Heart right ventricle (tissue), 16 donors: Measurements from ENCODE around the gene KLF17. TPM values are rescaled to one million over a fixed set of nuclear protein-coding genes. Genes with fewer than 3 reads are reported as not detected.

Experiments
- ATAC-seq, 8 donors: fragments of 200-7000 bp; cut with Tn5 transposase; one replicate each; pipeline ENCODE4 v1.9.1; 2020; ENCODE audit warnings: mild to moderate bottlenecking in 8 of 8, moderate library complexity in 8 of 8, moderate number of reproducible peaks in 1 of 8
- DNase-seq, 2 donors: peaks; one replicate each; pipeline ENCODE4 v3.0.0-alpha.2; 2020
- H3K27ac ChIP-seq, 10 donors: fragments of 200-600 bp; sonication (generic) in 2 of 10; one replicate each; pipeline versions ENCODE4 v1.5.0 to v1.8.0; 2020 to 2022; ENCODE audit warnings: mild to moderate bottlenecking in 3 of 10
- H3K27me3 ChIP-seq, 7 donors: fragments of 200-600 bp; one replicate each; pipeline ENCODE4 v1.8.0; 2021 to 2022; ENCODE audit warnings: mild to moderate bottlenecking in 2 of 7
- H3K36me3 ChIP-seq, 9 donors: fragments of 200-600 bp; sonication (generic) in 1 of 9; one replicate each; pipeline versions ENCODE4 v1.5.0 to v1.8.0; 2020 to 2022; ENCODE audit warnings: mild to moderate bottlenecking in 2 of 9
- H3K4me1 ChIP-seq, 9 donors: fragments of 200-600 bp; sonication (generic) in 1 of 9; one replicate each; pipeline versions ENCODE4 v1.5.0 to v1.8.0; 2020 to 2022; ENCODE audit warnings: mild to moderate bottlenecking in 4 of 9
- H3K4me3 ChIP-seq, 10 donors: fragments of 200-600 bp; sonication (generic) in 2 of 10; one replicate each; pipeline versions ENCODE4 v1.5.0 to v1.8.0; 2020 to 2022; ENCODE audit warnings: mild to moderate bottlenecking in 7 of 10, moderate library complexity in 2 of 10
- H3K9me3 ChIP-seq, 11 donors: fragments of 200-600 bp in 10 of 11; sonication (generic) in 2 of 11; one replicate each; pipeline versions ENCODE4 v1.5.0 to v1.8.0; 2013 to 2022; ENCODE audit warnings: mild to moderate bottlenecking in 2 of 11, control low read depth in 1 of 11, moderate library complexity in 1 of 11
- CTCF ChIP-seq, 9 donors: fragments of 200-600 bp; sonication (generic) in 2 of 9; IDR thresholded peaks; one replicate each; pipeline versions ENCODE4 v1.5.0 to v1.8.0; 2021 to 2022; ENCODE audit warnings: antibody characterized with exemption in 9 of 9, mild to moderate bottlenecking in 5 of 9, moderate library complexity in 1 of 9
- WGBS, 2 donors: extraction: QIAGEN DNeasy Blood & Tissue Kit; methylation state at CpG; one replicate each; pipeline ENCODE4 v1.1.7; 2013; ENCODE audit warnings: inconsistent platforms in 1 of 2; 5-methylcytosine and 5-hydroxymethylcytosine counted together
- intact Hi-C, 10 donors: fragments of 100-400 bp; cut with DNase I; formaldehyde crosslinking; loops; one replicate each; pipeline versions ENCODE4 v1.11.1 to v1.14.2; 2022
- polyA plus RNA-seq, 2 donors: library from polyadenylated mRNA; stranded (reverse); fragments of 200-250 nt; gene quantifications; one replicate each; pipeline ENCODE4 v1.2.3, GENCODE V29; 2013
- total RNA-seq, 10 donors: library from RNA; stranded (reverse); fragmentation: NEBNext Ultra II Directional in 3 of 10; extraction: Animal tissue kit (Norgen Biotek cat#: 25700) in 3 of 10; gene quantifications; one replicate each; pipeline versions ENCODE4 v1.2.1 to v1.2.4, GENCODE V29; 2021 to 2023
- donor health status: Arrhythmogenic right ventricular cardiomyopathy.
- donor health status: ischemic (EF 13 %, LVEDD 7.1; RV severe dilation, severe dysfunction).
- donor health status: healthy with polysubstance abuse.
- donor health status: DM: no; HTN: yes; CAD: no.
- donor health status: DM: no; HTN: no; CAD: no.
- donor health status: ischemic (EF 25% LVEDD 6.9; RV normal size, moderate dysfunction).
- donor health status: ischemic (EF 25% LVEDD 5.7; RV mildly dilated, moderate dysfunction).
- donor health status: healthy.
- donor health status: DM: yes; HTN: yes; CAD: no.
- donor health status: Ischemic cardiomyopathy.
- donor health status: ischemic (EF 35%, LVEDD 5.7; RV mildly dilated, moderate dysfunction).
- donor health status: nonischemic (EF 11% LVEDD 7.7; RV severe dilation, severe dysfunction).
- donor health status: DM: yes; HTN: yes; CAD: no.
- donor health status: PGD.
- donor health status: ischemic (EF 29% LVEDD 5.4; RV normal size, mild dysfunction).
- donor health status: nonischemic (EF 23%, LVEDD 6.1; RV moderate dilation, normal function).

The KLF17 gene
- total and polyA plus RNA-seq, 12 donors: 0.01 to 0.12 TPM; not detected in 10

DNA sequence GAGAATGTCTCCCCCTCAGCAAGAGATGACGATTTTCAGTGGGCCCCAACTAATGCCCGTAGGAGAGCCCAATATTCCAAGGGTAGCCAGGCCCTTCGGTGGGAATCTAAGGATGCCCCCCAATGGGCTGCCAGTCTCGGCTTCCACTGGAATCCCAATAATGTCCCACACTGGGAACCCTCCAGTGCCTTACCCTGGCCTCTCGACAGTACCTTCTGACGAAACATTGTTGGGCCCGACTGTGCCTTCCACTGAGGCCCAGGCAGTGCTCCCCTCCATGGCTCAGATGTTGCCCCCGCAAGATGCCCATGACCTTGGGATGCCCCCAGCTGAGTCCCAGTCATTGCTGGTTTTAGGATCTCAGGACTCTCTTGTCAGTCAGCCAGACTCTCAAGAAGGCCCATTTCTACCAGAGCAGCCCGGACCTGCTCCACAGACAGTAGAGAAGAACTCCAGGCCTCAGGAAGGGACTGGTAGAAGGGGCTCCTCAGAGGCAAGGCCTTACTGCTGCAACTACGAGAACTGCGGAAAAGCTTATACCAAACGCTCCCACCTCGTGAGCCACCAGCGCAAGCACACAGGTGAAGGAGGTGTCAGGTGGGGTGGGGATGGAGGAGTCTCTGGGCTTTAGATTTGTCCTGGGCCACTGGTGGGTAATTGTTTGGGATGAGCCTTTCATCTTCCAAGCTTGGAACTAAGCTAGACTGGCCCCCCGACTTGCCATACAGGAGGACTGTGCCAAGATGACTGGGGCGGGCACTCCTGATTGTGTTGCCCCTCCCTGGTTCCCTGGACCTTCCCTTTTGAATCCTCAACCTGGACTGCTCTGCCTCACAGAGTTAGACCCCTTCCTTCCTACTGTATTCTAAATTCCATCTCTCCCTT is 11.2 kb downstream of the KLF17 start:
- ATAC-seq (no peak), DNase-seq (no peak)
- no peaks in the 10 kb centered on the region for H3K36me3 ChIP-seq
- no peaks in the 10 kb centered on the region for H3K4me1 ChIP-seq
- no peak for TF ChIP-seq CTCF (IDR thresholded peaks at IDR 0.05)
- H3K9me3 ChIP-seq: no peaks in the 10 kb centered on the region
- 87 to 91% methylated on average over 16 of the region's 16 CpGs for WGBS, 2 donors
- H3K4me3 ChIP-seq: no peak overlapping the region
- H3K27me3 ChIP-seq: peaks cover 0 to 13% (median 8%) of the 10 kb centered on the region in 7 donors
- no peak overlapping the region for H3K27ac ChIP-seq
- intact Hi-C loops: no loop called here

GRCh38 chr1:44131411-44131810 is 12.8 kb downstream of the KLF17 start:
- DNase-seq (no peak), ATAC-seq (no peak)
- Histone ChIP-seq H3K4me1 (no peaks in the 10 kb centered on the region), H3K4me3 (no peak overlapping the region), H3K9me3 (no peaks in the 10 kb centered on the region), H3K27ac (no peak overlapping the region), H3K27me3 (peaks cover 0 to 11% (median 3%) of the 10 kb centered on the region in 7 donors), H3K36me3 (no peaks in the 10 kb centered on the region)
- intact Hi-C loops: no loop called here
- no peak for TF ChIP-seq CTCF (IDR thresholded peaks at IDR 0.05)
- WGBS, 2 donors: 71 to 78% methylated on average over 3 of the region's 3 CpGs

- no peak for ATAC-seq
- no peaks in the 10 kb centered on the region for H3K4me1 ChIP-seq
- no peak for DNase-seq
- H3K9me3 ChIP-seq: no peaks in the 10 kb centered on the region
- peaks cover 0 to 11% (median 5%) of the 10 kb centered on the region in 7 donors for H3K27me3 ChIP-seq
- no peak overlapping the region for H3K4me3 ChIP-seq
- H3K27ac ChIP-seq: no peak overlapping the region
- no peaks in the 10 kb centered on the region for H3K36me3 ChIP-seq
- WGBS, 2 donors: 88 to 90% methylated on average over 19 of the region's 19 CpGs
- no peak for TF ChIP-seq CTCF (IDR thresholded peaks at IDR 0.05)
- intact Hi-C loops: no loop called here
Measured at GRCh38 chr1:44134071-44134920, 15.7 kb downstream of the KLF17 start.

- intact Hi-C loops: no loop called here
- no peaks in the 10 kb centered on the region for H3K9me3 ChIP-seq
- no peak for TF ChIP-seq CTCF (IDR thresholded peaks at IDR 0.05)
- no peaks in the 10 kb centered on the region for H3K4me1 ChIP-seq
- no peaks in the 10 kb centered on the region for H3K36me3 ChIP-seq
- ATAC-seq (no peak), DNase-seq (no peak)
- H3K4me3 ChIP-seq: no peak overlapping the region
- no peak overlapping the region for H3K27ac ChIP-seq
- peaks cover 0 to 5% (median 4%) of the 10 kb centered on the region in 7 donors for H3K27me3 ChIP-seq
- WGBS, 2 donors: 72 to 82% methylated on average over 2 of the region's 2 CpGs
Measured at GRCh38 chr1:44135886-44136285, 17.3 kb downstream of the KLF17 start.
